ENCODE measurements around the gene PKN3.

PKN3 gene

DNA sequence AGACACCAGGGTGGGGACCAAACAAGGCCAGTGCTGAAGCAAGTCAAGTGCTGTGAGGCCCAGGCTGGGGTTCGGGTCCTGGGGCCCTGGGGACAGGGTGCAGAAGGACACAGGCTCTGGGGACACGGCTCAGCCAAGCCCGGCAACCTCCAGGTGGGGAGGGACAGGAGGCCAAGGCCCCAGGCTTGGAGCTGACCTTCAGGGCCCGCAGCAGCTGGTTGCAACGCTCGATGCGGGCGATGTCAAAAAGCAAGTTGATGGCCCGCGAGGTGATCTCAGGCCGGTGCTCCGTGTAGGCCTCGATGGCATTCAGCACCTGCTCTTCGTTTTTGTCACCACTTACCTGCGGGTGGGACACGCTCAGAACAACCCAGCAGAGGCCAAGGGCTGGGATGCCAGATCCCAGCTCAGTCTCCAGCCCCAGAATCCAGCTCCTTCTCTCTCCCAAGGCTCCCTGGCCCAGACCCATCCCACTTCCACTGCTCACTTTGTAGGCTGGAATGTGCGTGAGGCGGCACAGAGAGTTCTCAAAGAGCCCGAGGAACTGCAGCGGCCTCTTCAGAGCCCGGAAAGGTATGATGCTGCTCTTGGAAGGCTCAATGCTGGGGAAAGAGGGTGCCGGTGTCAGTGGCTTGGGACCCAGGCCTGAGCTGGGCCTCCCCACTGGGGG lies 48.8 kb downstream of the PKN3 start:
- DNase-seq, result no peak

DNA sequence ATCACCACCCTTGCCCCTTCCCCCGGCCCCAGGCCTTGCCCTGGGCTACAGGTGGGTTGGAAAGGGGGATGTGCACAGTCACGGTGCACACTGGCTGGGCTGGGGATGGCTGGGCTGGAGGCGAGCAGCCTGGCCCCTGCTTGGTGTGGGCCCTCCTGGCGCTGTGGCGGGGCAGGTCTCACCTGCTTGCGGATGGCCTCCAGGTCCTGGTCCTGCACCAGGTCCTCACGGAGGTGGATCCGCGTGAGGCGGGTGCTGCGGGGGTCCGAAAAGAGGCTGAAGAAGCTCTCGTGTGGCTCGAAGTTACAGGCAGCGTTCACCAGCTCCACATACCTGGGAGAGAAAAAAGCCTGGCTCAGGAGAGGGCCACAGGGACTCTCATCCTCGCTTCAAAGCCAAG lies 51.3 kb downstream of the PKN3 start:
- DNase-seq, result no peak

DNA sequence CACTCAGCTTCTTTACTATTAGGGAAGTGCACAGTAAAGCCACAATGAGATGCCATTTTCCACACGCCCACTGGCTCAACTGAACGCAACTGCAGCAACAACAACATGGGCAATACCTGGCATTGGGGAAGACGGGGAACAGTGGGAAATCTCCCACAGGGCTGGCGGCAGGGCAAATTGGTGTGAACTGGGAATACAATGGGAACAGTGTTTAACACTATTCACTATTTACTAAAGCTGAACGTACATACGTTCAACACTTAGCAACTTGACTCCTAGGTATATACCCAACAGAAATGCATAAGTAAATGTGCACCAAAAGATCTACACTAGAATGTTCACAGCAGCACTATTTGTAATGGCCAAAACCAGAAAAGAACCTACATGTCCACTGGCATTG lies 55.3 kb downstream of the PKN3 start:
- DNase-seq, result no peak

DNA sequence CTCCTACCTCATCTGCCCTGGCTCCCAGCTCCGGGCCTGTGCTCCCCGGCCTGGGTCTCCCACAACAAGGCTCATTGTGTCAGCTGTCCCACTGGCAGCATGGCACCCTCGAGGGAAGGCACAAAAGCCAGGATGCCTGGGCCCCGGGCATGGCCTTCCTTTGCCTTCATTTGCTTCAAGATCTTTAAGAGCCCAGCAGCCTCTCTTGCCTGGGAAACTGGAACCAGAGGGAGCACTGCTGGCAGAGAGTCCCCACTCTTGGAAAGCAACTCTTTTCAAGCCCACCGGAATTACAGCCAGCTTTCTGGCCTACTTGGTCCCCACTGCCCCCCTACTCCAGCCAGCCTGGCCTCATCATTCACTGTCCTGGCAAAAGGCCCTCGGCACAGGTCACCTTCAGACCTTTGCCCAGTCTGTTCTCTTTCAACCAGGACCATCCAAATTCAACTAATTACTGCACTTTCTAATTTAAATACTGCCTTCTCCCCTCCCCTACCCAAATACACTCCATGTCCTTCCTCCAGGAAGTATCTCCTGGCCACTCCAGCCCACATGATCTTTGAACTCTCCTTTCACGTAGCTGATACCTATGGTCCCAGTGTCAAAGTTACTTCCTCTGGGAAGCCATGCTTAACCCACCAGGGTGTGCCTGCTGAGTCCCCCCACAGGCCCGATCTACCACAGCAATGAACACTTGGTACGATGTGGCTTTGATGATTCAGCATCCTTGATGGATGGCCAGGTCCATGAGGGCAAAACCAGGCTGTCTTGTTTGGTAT lies 60.6 kb downstream of the PKN3 start:
- no peak for DNase-seq

DNA sequence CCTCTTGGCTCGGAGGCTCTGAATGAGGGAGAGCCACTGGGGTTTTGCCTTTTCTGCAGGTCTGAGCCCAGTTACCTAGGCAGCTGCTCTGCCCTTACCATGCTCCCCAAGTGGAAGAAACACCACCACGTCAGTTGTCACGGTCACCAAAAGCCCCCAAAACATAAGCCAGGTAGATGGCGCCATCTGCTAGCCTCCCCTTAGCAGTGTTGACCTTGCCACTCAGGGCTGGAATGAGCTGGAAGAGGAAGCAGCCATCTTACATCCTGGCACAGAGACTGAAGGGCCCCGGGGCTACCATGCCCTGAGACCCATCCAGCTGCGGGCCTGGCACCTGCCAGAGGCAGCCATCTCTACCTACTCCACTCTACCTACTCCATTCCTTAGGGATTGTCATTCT lies 62.1 kb downstream of the PKN3 start:
- DNase-seq, result no peak

DNA sequence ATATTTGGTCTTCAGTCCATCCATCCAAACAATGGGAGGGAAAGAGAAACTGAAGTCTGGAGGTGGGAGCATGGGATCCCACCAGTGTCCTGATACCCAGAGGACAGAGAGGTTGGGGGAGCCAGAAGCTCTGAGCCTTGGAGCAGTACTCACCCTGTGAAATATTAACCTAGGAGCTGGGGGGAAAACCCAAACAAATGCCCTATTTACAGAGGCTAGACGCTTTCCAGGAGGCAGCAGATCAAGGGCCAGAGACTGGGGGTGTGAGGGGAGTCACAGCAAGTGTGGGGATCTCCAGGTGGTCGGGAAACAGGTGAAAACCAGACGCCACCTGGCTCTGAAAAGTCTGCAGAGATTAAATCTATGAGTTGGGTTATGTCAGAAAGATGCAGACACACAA lies 63.2 kb downstream of the PKN3 start:
- no peak for DNase-seq

DNA sequence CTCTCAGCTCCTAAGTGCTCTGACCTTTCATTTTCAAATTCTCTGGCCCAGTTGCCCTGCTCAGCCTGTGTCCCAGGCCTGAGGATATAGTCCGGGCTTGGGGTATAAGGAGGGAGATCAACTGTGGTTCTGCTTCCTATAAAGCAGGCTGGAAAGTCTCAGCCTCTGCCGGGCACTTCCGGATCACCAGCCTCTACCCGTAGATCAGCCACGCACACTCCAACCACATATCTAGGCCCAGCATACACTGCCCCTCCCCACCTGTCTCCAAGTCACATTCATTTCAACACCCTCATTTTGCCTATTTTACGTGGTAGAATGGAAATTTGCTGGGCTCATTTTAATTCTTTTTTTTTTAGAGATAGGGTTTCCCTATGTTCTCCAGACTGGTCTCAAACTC lies 66.3 kb downstream of the PKN3 start:
- no peak for DNase-seq
